ENCODE results near the gene TMIGD3.
"Not testable (repeated sequence)": the region's sequence is repeated elsewhere in the genome, so short reads cannot be mapped to it uniquely, and the experiment has no call there.

The TMIGD3 gene

GRCh38 chr1:111503585-111504060, at the start of gene TMIGD3, which contains the start of gene ADORA3:
TMIGD3 (minus strand) TSS chr1:111503633; CDS start chr1:111503354, 279 bp downstream.
ADORA3 (minus strand) TSS chr1:111503633; CDS start chr1:111503354, 279 bp downstream.
- no peak for DNase-seq

DNA sequence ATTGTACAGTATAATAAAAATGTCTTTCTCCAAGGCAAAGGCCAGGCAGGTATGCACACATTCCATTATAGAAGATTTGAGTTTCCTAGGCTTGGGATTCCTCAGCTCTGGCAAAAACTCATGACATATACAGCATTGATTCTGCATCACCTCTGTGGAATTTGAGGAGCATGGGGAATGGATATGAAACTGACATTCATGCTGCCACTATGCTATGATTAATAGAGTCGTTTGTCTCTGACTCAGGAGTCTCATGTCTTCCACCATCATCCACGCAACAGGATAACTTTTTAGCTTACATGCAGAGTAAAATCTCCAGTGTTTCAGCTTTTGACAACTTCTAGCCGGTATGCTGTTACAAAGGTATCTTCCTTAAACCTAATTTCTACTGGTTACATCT, 49.8 kb upstream of the TMIGD3 start:
- no peak for DNase-seq

GRCh38 chr1:111552587-111552986, 49.2 kb upstream of the TMIGD3 start:
- no peak for DNase-seq

DNA sequence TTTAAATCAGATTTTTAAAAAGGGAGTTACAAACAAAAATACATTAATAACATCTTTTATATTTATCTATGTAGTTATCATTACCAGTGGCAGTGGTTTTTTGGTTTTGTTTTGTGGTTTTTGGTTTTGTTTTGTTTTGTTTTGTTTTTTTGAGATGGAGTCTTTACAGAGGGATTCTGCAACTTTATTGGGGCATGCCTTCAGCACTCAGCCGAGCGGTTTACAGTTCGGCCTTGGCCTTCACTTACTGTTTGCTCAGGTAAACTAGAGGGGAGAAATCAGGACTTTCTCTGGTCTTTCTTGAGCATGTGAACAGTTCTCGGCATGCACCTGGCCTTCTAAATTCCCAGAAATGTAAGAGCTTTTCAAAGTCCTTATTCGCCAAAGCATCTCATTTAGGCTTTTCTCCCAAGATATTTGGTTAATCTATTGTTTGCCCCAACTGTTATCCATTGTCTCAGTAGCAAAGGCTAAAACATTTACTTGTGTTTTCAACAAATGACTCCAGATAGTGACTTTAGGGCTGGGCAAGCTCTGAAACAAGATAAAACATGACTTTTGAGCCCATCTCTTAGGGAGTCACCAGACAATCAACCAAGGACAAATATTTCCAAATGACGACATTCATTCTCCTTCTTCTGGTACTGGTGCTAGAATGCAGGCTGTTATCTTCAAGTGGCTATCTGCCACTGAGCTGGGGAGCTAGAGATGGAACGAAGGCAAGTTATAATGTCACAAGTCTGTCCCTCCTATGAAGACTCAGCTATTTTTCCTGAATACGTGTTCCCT, 48.4 kb upstream of the TMIGD3 start:
- DNase-seq, result no peak

DNA sequence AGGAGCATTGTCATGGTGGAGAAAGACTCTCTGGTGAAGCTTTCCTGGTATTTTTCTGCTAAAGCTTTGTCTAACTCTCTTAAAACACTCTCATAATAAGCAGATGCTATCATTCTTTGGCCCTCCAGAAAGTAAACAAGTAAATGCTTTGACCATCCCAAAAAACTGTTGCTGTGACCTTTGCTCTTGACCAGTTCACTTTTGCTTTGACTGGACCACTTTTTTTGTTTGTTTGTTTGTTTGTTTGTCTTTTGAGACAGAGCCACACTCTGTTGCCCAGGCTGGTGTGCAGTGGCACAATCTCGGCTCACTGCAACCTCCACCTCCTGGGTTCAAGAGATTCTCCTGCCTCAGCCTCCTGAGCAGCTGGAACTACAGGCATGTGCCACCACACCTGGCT, 44.4 kb upstream of the TMIGD3 start:
- not testable (repeated sequence) for DNase-seq

GRCh38 chr1:111542187-111542586, 38.8 kb upstream of the TMIGD3 start:
- DNase-seq, result no peak

DNA sequence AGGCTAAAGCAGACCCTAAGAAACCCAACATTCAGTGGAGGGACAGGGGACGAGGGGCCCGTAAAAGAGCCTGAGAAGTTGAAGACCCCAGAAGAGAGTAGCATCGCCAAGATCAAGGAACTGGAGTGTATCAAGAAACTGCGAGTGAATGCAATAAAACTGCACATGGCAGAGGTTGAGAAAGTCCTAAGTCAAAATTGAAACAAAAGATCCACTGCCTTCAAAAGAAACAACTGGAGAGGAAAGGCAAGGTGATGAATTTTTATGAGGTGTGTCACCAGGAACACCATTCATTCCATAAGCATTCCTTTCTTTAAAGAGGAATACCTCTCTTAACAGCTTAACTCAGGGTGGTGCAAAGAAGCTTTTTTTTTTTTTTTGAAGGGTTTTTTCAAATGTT, 38.3 kb upstream of the TMIGD3 start:
- no peak for DNase-seq

- no peak for DNase-seq
Observed at GRCh38 chr1:111540928-111541327, 37.5 kb upstream of the TMIGD3 start.

DNA sequence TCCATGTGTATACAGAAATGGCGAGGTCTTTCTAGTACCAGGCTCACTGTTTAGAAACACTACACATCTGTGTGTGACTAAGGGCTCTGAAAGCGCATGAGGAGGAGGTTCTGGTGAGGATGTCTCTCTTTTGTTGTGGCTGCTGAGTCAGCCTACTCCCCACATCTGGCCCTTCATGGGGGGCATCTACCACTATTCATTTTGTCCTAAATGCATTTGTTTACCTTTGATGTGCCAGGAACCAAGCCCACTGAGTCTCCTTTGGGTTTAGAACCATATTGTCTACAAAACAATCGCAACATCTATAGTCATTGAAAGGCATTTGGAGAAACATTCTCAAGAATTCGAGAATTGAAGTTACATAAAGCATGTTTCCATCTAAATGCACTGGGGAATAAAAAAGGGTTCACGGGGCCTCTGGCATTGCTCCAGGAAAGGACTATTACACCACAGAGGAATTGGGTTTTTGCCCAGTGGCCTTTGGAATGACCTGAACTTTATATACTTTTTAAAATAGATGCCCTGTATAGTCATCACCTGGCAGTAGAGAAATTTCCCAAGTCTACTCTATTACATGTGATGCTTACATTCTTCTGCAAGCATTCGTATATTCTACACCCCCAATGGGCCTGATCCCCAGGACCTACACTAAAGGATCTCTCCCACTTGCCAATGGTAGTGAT, 35.1 kb upstream of the TMIGD3 start:
- no peak for DNase-seq

DNA sequence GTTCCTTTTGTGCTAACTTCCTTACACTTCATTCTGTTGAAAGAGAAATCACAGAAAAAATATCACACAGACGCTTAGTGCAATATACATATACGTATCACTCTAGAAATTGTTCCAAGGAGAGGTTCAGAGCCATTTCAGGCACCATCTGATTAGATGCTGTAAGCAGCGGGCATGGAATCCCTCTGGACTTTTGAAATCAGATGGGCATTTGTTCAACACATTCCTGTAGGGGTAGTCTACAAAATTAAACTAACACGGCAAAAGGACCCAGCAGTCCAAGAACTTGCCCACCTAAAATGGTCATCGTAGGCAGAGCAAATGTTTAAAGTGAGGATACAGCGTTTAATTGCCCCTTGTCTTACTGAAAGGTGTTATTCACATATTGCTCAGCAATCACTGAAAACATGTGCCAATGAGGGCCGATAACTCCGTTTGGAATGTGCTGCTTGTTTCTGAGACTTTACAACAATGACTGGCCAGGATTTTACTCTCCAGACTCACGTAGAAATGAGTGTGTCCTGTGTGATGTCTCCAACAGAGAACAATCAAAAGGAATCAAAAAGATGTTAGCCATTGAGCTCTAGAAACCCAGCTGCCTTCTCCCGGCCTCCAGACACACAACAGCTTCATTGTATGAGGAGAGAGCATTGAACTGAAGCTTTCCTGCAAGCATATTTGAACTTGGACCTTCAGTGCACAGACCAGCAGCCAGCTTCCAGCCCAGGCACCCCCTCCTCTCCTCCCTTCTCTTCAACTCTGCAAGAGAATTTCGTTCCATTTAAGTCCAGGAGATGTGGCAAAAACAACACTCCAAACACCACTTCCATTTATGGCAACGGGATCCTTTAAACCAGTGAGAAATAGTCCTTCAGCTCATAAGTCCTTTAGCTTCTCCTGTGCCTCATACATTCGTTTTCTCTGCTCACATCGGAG, 32.1 kb upstream of the TMIGD3 start:
- DNase-seq, result no peak

GRCh38 chr1:111520053-111520452, 16.6 kb upstream of the TMIGD3 start:
- no peak for DNase-seq

DNA sequence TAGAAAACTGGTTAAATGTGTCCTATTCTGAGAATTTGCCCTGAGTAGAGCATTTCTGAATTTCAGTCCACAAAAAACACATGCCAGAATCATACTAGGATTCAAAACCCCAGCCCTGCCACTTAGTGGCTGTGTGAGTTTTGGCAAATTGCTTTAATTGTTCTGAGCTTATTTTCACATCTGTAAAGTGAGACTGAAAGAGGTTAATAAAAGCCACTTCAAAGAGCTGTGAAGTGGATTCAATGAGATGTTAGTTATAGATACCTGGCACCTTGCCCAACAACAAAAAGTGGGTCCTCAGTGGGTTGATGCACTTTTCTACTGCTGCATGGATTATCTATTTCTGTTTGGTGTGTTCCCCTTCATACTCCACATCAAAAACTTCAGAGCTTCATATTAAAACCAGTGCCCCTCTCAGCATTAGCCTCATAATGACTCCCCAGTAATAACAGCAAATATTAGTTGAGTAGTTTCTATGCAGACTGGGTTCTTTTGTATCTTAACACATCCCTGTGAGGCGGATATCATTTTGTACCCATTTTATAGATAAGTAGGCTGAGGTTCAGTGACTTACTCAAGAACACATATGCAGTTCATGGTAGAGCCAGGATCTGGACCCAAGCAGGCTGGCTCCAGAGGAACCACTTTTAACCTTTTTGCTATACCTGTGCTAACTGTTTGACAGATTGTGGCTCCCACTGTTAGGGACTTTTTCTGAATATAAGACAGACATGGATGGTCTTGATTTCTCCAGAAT, 14.2 kb upstream of the TMIGD3 start:
- no peak for DNase-seq

DNA sequence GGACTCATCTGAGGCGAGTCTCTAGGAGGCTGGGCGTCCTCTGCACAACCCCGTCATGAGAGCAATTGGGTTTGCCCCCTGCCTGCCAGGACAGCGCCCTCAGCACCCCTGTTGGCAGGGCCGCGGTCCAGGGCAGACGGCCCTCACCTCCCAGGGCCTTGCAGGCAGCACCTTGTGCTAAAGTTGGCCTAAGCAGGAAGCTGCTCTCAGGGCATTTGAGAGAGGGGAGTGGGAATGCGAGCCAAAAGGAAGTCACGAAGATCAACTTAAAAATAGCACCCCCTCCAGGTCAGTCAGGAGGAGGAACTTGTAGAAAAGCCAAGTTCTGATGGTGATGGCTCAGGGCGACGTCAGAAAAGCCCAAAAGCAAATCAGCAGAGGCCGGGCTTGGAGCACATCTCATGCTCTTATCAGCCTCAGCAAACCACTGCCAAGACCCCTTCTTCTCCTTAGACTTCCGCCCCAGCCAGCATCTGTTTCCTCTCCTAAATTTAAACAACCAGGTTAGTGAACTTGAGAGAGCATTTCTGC, 12.6 kb upstream of the TMIGD3 start:
- DNase-seq, result no peak

DNA sequence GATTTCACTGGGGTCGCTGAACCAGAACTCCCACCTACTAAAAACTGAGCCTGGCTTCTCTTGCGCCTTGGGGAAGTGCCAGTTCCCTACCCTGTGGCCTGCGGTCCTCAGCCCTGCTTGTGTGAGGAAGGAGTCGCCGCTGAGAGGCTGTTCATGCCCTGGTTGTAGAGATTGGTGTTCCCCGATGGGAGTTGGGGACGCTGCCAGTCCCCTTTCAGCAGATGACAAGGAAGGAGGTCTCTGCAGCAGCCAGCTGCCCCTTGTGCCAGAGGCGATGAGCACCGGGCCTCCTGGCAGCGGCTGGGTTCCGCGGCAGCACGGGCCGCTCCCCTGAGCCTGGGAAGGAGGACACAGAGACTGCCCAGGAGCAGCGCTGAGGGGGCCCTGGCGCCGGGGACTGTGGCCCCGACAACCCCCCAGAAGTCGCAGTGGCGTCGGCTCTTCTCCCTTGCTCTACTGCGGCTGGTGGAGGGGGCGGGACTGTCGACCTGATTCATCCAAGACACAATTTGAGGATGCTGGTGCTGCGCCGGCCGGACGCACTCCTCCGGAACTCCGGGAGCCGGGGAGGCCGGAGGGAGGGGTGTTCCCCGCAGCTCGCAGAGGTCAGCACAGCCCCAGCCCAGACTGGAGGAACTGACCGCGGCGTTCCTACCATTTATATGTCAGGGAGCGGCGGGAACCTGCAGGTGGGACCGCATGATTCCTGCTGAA, 12.0 kb upstream of the TMIGD3 start:
- no peak for DNase-seq

DNA sequence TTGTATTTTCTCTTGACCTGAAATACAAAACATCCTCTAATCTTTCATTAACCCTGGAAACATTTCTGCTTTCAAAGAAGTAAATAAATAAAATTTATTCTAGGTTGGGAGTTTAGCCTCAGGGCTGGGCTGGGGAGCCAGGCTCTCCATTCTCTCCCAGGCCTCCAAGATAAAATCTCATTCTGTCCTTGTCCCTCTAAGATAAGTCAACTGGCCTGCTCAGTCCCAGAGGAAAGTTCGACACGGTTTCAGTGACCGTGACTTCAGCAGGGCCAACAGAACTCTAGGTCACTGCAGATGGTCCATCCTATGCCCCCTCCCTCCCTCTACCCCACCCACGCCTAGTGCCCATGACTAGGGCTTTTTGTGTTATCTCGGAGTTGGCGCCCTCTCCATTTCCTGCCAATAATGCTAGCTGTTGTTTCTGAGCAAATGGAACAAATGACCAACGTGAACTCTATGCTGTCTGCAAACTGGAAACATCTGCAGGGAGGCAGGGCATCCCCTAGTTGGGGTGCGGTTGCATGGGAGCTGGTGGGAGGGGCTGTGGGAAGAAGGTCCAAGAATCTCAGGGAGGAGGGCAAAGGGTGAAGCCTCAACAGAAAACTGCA, 10.1 kb upstream of the TMIGD3 start:
- DNase-seq, result no peak

DNA sequence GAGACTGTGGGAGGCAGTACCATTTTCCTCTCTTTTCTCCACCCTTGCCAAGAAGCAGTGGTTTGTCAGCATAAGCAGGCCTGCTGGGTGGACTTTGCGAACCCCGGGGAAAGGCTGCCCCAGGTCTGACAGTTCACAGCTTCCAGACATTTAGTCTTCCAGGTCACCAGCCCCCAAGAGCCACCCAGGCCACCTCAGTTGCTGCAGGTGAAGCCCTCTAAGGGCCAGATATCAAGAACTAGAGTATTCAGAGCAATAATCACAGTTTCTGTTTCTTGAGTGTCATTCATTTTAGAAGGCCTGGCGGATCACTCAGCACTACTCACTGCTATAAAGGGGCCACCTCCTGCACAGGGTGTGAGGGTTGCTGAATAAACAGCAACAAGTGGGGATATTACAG, 9.5 kb upstream of the TMIGD3 start:
- DNase-seq, result no peak

- no peak for DNase-seq
Observed at GRCh38 chr1:111512132-111512889, 8.9 kb upstream of the TMIGD3 start.

GRCh38 chr1:111511370-111511769, 7.9 kb upstream of the TMIGD3 start:
- DNase-seq, result no peak

DNA sequence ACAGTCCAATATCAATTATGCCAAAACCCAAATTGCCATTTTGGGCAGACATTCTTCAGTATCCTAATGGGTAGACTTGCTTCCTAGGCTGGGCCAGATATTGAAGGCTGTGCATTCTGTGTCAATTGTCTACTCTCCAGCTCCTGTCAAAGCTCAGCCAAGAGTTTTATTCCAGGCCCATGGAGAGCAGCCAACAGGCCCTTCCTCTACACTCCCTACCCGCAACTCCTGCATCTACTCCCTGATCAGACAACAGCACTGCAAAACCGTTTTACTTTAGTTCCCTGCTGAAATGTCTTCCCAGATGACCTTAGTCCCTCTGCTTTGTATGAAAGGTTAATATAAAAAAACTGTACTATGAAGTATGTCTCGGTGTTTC, 6.6 kb upstream of the TMIGD3 start:
- no peak for DNase-seq
